Measurements from ENCODE around the gene KIF18B. TPM values are rescaled to one million over a fixed set of nuclear protein-coding genes. Genes with fewer than 3 reads are reported as not detected.

The KIF18B gene
- total RNA-seq, 1 donor: 0.81 TPM

DNA sequence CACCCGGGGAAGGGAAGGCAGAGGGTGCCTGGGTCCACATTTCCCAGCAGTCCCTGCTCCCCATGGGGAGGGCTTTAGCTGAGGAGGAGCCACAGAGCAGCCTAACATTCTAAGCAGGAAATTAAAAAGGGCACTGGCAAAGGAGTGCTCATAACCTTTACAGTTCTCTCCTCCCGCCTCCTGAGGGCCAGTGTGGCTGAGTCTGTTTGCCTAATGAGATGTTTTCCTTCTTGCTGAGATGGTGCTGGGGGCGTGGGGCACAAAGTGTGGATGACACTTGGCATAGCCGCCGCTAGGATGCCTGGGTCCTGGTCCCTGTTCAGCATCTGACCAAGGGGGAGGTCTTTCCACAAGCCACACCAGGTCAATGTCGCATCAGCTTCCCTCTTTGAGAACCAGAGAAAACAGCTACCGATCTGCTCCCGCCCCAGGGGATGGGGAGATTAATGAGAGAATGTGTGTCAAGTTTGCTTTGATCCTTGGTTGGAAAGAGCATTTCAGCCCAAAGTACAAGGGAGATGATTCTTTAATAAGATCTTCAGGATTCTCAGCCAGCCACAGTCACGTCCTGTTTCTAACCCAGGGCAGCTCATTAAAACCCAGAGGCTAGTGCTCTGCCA, 5.8 kb downstream of the KIF18B start:
- DNase-seq (ENCODE audit: low read depth in 2 of 3, low spot score in 2 of 3): no peak

DNA sequence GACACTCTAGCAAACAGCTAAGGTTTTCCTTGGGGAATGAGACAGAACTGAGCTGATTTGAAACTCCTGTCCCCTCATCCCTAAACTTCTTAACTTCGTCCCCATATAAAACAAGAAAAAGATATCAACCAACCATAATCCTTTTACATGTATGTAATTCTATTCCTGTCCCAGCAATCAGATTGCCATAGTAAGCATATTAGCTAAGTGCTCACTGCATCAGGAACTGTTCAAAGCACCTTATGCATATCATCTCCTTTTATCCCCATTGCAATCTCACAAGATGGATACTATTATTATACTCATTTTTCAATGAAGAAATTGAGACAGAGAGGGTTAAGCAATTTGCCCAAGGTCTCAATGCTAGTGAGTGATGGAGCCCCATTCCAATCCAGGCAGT, 6.8 kb downstream of the KIF18B start:
- no peak for DNase-seq (ENCODE audit: low read depth in 2 of 3, low spot score in 2 of 3)

DNA sequence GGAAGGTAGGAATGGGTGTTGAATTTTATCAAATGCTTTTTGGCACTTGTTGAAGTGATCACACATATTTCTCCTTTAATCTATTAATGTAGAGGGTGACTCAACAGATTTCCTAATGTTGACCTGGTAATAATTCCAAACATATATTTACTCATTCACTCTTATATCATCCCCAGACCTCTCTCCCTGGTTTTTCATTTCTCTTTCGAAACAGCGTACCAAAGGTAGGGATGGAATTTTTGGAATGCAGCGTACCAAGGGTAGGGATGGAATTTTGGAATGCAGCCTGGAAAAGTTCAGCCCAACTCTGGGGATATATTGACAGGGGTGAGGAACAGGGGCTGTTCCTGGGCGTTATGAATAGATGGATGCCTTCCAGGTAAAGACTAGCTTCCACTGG, 7.3 kb downstream of the KIF18B start:
- no peak for DNase-seq (ENCODE audit: low read depth in 2 of 3, low spot score in 2 of 3)

DNA sequence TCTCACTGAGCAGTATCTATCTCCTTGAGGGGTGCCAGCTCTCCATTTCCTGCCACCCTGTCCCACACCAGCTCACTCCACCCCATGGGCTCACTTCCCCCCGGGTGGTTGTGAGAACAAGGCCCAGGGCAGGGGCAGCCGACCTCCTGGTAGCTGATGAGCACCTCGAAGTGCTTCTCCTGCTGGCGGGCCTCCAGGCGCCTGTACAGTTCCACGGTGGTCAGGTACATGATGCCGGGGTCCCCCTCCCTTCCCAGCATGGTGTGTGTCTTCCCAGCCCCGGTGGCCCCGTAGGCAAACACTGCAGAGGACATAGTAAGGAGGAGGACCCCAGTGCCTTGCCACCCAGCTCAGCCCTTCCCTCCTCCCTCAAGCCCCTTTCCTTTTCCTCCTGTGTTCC, 12.5 kb downstream of the KIF18B start:
- DNase-seq (ENCODE audit: low read depth in 2 of 3, low spot score in 2 of 3): no peak

DNA sequence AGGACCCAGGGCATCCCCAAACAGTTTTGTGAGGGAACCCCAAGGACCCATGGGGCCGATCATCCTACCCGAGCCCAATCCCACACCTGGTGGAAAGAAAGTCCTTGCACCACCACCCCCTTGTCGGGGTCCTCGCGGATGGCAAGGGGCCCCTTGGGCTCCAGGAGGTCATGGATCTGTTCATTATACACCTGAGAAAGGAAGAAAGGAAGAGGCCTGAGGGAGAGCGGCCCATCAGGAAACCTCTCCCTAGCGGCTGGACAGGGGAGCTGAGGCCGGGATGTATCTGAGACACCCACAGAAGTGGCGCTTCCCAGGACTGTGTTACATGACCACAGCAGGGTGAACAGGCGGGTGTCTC, 12.8 kb downstream of the KIF18B start:
- DNase-seq (ENCODE audit: low read depth in 2 of 3, low spot score in 2 of 3): no peak

DNA sequence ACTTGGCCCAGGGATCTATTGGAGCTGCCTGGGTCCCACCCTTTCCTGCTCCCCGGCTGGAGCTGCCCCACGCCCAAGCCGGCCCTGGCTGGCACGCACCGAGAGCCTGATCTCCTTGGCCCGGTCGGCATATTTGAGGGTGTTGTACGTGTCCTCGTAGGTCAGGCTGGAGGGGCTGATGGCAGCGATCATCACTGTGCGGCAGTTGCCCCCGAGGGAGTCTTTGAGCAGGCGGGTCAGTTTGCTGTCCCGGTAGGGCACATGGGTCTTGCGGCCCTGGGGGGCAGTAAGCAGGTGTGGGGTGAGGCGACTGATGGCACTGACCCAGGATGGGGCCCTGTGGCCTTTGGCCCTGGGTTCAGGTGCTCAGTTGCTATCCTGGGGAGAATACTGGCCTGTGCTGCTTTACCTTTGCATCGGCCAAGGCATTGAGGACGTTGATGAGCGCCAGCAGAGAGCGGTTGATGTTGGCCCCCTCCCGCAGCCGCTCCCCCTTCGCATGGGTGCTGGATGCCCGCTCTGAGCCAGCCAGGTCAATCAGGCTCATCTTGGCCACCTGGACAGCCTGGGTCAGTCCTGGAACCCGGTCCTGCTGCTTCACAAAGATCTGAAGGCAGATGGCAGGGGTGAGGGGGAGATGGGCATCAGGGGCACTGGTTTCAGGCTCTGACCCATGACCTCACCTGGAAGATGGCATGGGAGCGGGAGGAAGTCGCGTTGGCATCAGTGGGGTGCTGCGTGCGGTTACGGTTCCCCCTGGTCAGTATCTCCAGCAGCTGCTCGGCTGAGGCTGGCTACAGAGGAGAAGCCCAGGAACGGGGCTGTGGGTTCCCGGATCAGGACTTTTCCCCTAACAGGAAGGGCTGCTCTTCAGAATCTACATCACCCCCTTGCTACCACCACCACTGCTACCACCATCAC, 13.5 kb downstream of the KIF18B start:
- no peak for DNase-seq (ENCODE audit: low read depth in 2 of 3, low spot score in 2 of 3)

DNA sequence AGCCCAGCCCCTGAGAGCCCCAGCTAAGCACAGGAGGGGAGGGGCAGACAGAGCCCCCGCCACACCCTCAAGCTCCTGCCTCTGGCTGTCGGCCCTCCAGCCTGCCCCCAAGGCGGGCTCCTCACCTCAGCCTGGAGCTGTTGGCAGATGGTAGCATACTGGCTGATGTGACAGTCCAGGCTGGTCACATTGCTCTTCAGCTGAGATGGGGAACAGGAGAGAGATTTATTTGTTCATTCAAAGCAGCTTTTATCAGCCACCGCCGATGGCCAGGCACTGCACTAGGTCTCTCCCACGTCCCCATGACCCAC, 14.8 kb downstream of the KIF18B start:
- no peak for DNase-seq (ENCODE audit: low read depth in 2 of 3, low spot score in 2 of 3)

DNA sequence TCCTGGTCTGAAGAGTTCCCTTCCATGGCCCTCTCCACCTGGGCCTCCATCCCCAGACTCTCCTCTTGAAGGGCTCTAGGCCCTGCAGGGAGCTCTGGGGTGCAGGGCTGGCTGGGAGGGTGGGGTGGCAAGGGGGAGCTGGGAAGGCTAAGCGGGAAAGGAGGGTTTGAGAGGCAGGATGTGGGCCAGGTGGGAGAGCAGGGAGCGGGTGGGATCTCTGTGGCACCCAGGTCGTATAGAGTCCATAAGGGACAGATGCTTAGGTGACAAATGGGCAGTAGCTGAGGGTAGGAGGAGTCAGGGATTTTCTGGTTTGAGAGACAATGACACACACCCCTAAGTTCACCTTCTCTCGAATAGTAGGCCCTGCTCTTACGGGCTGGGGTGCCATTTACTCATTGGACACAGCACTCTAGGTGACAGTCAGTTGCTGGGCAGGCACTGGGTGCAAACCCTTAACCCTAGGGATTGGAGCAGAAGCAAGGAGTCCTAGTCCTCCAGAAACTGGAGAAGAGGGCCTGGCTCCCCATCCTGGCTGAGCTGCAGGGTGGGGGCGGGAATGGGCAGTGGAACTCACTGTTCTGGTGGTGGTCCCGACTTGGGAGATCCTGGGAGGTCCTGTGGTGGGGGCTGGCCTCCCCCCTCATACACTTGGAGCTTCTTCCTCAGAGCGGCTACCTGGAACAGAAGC, 15.3 kb downstream of the KIF18B start:
- no peak for DNase-seq (ENCODE audit: low read depth in 2 of 3, low spot score in 2 of 3)

DNA sequence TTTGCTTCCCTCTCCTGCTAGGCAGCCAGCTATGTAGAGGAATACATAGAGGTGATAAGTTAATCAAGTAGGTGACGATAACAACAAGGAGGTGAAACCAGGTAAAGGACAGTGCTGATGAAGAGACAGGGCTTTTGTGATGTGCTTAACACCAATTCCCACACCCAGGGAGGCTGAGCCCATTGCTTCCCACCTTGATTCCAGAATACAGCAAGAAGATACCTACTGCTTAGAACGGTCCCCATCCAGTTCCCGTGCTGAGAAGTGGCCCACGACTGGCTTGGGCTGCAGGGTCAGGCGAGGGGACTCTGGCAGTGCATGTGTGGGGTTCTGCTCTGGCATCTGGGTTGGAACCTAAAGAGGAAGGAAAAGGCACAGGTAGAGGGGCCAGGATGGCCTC, 16.2 kb downstream of the KIF18B start:
- DNase-seq (ENCODE audit: low read depth in 2 of 3, low spot score in 2 of 3): no peak

DNA sequence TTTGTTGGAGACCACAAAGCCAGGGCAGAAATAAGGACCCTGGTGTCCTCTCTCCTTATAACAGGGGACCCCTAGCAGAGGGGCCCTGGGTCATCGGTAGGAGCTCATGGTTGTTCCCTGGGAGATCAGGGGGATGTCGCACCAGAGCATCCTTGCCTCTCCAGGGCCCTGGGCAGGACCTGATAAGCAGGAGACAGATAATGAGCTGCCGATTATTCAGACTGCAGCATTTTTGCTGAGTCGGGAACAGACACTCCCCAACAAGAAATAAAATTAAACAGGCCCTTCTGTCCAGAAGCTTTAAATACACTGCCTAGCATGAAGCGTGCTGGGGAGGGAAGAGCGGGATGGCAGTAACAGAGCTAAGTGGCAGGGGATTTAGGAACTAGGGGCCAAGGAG, 16.9 kb downstream of the KIF18B start:
- no peak for DNase-seq (ENCODE audit: low read depth in 2 of 3, low spot score in 2 of 3)

DNA sequence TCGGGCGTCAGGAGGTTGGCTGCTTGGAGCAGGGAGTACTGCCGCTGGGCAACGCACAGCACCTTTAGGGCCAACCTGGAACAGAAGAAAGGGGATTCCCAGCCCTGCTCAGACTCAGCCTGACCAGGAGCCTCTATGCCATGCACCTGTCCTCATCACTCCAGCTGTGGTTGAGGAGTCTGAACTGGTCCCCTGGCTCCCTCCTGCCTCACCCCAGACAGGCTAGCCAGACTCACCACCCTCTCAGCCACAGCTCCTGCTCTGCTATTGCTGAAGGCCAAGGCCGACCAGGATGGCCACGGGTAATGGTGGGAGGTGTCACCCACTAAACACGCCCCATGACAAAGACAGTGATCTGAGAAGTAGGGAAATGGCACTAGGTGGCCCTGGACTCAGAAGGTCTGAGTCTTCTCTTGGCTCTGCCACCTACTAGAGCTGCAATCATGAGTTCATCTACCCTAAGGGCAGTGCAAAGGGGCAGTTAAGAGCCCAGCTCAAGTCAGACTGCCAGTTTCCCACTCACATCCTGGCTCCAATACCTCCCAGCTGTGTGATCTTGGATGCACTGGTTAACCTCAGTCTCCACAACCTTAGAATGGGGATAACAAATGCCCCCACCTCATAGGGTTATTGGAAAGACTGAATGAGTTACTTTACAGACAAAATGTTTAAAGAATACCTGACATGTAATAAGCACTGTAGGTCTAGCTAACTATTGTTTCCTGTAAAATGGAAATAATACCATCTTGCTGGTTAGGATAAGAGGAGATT, 18.4 kb downstream of the KIF18B start:
- DNase-seq (ENCODE audit: low read depth in 2 of 3, low spot score in 2 of 3): no peak

DNA sequence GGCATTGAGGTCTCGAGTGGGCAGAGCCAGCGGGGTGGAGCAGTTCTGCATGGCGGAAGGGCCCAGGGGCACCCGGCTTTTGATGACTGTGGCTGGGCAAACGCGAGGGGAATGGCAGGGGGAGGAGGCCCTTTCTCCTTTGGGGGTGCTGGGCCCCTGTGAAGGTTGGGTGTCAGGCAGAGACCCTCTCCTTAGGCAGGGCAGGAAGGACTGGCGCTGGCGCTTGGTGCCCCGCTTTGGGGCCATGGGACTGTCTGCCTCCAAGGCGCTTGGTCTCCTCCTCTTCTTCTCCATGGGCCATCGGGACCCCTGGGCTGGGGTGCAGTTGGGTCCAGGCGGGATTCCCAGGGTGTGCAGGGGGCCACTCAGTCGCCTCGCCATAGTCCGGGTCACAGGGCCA, 19.4 kb downstream of the KIF18B start:
- DNase-seq (ENCODE audit: low read depth in 2 of 3, low spot score in 2 of 3): no peak

DNA sequence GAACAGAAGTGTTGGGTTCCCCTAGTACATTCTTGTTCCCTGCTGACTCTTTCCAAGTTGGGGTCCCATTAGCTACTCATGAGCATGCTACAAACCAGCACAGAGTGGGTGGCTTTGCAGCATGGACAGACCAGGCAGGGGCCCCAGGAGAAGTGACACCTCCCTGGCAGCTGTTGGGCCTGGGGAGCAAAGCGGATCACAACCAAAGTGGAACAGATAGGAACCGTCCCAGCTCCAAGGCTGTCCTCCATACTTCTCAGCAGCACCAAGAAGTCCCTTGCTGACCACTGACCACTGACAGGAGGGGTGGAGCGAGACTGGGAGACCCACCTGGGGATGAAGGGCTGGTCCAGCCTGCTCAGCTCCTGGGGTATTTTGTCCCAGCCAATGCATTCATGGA, 19.9 kb downstream of the KIF18B start:
- DNase-seq (ENCODE audit: low read depth in 2 of 3, low spot score in 2 of 3): no peak

DNA sequence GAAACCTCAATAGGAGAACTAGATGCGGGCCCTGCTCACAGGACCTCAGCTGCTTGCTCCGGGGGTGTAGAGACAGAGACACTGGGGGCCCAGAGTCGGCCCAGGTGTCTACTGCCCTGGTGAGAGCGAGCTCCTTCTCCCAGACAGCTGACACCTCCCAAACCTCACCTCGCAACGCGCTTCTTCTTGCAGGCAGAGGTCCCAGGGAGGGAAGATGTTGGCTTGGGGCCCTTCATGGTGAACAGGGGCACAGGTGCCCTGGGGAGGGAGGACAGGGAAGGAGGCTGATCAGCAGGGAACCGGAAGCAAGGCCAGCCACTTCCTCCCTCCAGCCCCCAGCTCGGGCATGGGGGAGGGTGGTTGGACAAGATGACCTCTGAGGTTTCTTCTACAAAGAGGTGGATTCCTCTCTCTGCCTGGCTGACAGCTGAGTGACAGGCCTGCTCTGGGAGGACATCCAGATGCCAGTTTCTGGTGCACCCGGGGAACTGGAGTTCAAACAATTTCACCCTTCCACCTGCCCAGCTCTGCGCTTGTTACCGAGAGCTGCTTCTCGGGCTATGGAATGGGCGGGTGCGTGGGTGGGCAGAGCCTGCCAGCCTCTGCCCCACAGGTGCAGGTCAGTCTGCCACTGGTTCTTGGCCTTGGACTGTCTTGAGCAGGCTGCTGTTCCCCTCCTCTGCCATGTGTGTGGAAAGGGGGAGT, 20.6 kb downstream of the KIF18B start:
- DNase-seq (ENCODE audit: low read depth in 2 of 3, low spot score in 2 of 3): no peak

DNA sequence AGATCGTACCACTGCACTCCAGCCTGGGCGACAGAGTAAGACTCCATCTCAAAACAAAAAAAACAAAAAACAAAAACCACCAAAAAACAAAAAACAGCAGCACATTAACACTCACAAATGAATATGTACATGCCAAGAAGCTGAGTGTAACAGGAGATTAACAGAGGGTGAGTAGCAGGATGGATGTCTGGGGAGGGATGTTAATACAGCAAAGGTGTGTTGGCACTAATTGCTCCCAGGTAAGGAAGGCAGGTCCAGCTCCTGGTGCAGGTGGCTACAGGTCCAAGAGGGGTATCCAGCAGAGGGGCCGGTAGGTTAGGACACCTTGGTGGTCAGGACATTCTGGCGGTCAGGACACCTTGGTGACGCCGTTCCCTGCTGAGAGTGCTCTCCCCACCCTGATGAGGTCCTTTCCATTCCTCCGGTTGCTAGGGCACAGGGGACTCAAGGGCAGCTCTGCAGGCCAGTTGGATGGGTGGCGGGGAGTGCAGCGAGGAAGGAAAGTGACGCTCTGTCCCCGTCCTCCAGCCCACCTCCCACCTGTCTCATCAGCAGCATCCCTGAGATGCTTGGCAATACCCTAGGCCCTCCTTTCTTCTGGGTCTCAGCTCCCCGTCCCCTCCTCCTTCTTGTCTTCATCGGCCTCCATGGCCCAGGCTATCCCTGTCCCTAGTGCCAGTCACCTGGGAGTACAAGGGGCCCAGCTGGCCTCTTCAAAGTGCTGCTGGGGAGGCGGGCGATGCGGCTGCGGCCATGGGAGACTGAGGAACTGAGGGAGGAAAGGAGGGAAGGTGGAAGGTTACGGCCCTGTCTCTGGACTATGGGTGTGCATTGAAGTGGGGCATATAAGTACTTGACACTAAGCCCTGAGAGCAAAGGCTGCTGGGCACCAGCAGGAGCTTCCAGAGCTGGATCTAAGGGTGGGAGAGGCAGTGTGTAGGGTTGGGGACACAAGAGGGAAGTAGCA, 21.6 kb downstream of the KIF18B start:
- no peak for DNase-seq (ENCODE audit: low read depth in 2 of 3, low spot score in 2 of 3)

DNA sequence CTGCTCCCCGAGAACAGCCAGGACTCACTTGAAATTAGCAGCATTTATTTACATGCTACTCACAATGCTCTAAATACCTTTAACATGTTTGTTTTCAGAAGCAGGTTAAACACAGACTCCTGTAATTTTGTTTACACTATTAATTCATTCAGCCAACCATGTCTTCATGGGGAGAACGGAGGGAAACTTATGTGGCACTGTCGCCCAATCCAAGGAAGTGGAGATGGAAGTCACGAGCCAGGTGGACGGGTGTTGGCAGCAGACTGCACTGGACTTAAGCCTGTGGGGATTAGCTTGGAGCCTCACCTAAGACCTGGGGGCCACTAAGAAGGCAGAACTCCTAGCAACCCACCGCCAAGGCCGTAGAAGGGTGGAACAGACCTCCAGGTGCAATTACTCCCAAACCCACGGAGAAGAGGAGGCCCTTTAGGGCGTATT, 23.4 kb downstream of the KIF18B start:
- no peak for DNase-seq (ENCODE audit: low read depth in 2 of 3, low spot score in 2 of 3)

DNA sequence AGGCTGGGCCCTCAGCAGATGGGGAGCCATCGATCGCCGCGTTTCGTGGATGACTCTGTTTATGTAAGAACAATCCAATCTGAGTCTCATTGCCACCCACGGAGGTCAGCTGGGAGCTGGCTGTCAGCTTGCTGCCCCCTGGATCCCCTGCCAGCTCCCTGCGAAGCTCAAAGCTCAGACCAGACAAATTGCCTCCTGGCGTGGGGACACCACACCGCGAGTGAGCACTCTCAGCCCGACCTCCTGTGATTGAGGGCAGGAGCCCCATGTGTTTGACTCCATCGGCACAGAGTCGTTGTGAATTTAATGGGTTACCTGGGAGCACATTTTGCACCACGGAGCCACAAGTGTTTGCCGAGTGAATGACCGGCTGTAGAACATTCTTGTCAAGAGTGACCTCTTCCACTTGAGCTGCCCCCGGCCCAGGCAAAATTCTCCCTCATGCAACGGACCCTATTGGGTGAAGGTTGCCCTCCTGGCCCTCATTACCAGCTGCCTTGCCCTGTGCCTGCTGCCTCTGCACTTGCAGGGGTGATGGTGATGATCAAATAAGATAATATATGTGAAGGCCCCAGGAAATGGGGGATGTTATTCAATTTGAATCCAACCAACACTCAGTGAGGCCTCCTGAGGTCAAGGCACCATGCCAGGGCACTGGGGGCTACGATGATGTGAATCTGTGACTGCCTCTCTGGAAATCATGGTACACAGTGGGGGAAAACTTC, 24.7 kb downstream of the KIF18B start:
- no peak for DNase-seq (ENCODE audit: low read depth in 2 of 3, low spot score in 2 of 3)

DNA sequence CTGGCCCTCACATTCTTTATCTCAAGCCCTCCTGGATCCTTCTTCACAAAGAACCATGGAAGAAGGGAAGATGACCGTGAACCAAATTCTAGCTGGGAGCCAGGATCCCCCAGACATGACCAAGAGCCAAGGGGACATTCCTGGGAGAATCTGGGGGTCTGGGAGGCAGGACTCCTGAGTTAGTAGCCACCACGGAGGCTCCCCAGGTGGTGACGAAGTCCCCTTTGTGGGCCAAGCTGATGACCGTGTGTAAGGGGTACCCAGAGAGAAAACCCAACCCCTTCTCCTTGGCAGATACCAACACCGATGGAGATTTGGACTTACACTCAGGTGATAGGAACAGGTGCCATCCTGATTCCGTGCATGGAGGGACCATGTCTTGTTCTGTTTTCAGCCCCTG, 25.4 kb downstream of the KIF18B start:
- no peak for DNase-seq (ENCODE audit: low read depth in 2 of 3, low spot score in 2 of 3)
